SK-N-SH (cell line): ENCODE measurements around the gene NBEA. TPM values are rescaled to one million over a fixed set of nuclear protein-coding genes. Genes with fewer than 3 reads are reported as not detected.
A peak's percentile ranks its signal among the peaks of the same experiment; 100 is the strongest.

ENCODE experiments used
- CTCF ChIA-PET: fragments of 300-600, 350-600 bp; formaldehyde crosslinking; extraction: SDS; loops from one replicate; lab custom pipeline; 2021; lab: Yijun Ruan, JAX
- POLR2A ChIA-PET: fragments of 350-600 bp; sonication (Branson Sonifier 250); formaldehyde crosslinking; extraction: SDS; loops from one replicate; lab custom pipeline; 2020; ENCODE audit warnings: antibody characterized with exemption, inconsistent platforms; lab: Yijun Ruan, JAX
- DNase-seq: peaks from one replicate; pipeline ENCODE4 v3.0.0; 2012
- H2AFZ ChIP-seq: fragments of 200-600 bp; sonication (generic); 2 replicates; pipeline ENCODE4 v1.8.1; 2016; ENCODE audit warnings: antibody characterized with exemption, mild to moderate bottlenecking, low read depth
- H3F3A ChIP-seq: fragments of 200-600 bp; sonication (generic); replicated peaks from 2 replicates; pipeline ENCODE3; 2016; ENCODE audit warnings: antibody characterized with exemption, mild to moderate bottlenecking; ENCODE audit not compliant: insufficient read depth
- H3K27ac ChIP-seq, 2 experiments: fragments of 200-500 bp in 1 of 2; fragments of 200-600 bp in 1 of 2; sonication (Bioruptor generic) in 1 of 2; sonication (generic), shearing (Covaris generic) in 1 of 2; 2 replicates each; pipeline versions ENCODE4 v1.5.1 to v1.6.1; 2014 to 2016; ENCODE audit warnings: low read depth in 2 of 2, inconsistent platforms in 1 of 2, low read length in 1 of 2, mild to moderate bottlenecking in 1 of 2, mixed read lengths in 1 of 2
- H3K27me3 ChIP-seq: fragments of 200-600 bp; sonication (generic), shearing (Covaris generic); 2 replicates; pipeline ENCODE4 v1.6.1; 2016; ENCODE audit warnings: mixed run types; ENCODE audit not compliant: insufficient read depth
- H3K36me3 ChIP-seq, 2 experiments: fragments of 200-500 bp in 1 of 2; fragments of 200-600 bp in 1 of 2; sonication (Bioruptor generic) in 1 of 2; sonication (generic) in 1 of 2; replicated peaks in 1 of 2; 2 replicates each; pipeline versions ENCODE3 to v1.5.1; 2014 to 2016; ENCODE audit warnings: low read length in 1 of 2, mild to moderate bottlenecking in 1 of 2; ENCODE audit not compliant: insufficient read depth in 2 of 2, control insufficient read depth in 1 of 2
- H3K4me1 ChIP-seq, 2 experiments: fragments of 200-500 bp in 1 of 2; fragments of 200-600 bp in 1 of 2; sonication (Bioruptor generic) in 1 of 2; sonication (generic), shearing (Covaris generic) in 1 of 2; 2 replicates each; pipeline versions ENCODE4 v1.5.1 to v1.6.1; 2014 to 2016; ENCODE audit warnings: low read depth in 1 of 2, low read length in 1 of 2, mixed run types in 1 of 2; ENCODE audit not compliant: insufficient read depth in 2 of 2, control insufficient read depth in 1 of 2
- H3K4me2 ChIP-seq: fragments of 200-600 bp; sonication (generic), shearing (Covaris generic); 2 replicates; pipeline ENCODE4 v1.6.1; 2017; ENCODE audit warnings: mixed run types
- H3K4me3 ChIP-seq, 2 experiments: fragments of 200-500 bp in 1 of 2; fragments of 200-600 bp in 1 of 2; sonication (Bioruptor generic) in 1 of 2; sonication (generic), shearing (Covaris generic) in 1 of 2; 2 replicates each; pipeline versions ENCODE4 v1.5.1 to v1.8.1; 2014 to 2016; ENCODE audit warnings: low read depth in 2 of 2, inconsistent platforms in 1 of 2, low read length in 1 of 2, mild to moderate bottlenecking in 1 of 2, mixed read lengths in 1 of 2, moderate library complexity in 1 of 2
- H3K79me2 ChIP-seq: fragments of 200-600 bp; sonication (generic); 2 replicates; pipeline ENCODE4 v1.8.1; 2017; ENCODE audit warnings: mild to moderate bottlenecking; ENCODE audit not compliant: insufficient read depth
- H3K9ac ChIP-seq: fragments of 200-600 bp; sonication (generic); 2 replicates; pipeline ENCODE4 v1.6.1; 2017; ENCODE audit warnings: mixed run types
- H3K9me2 ChIP-seq: fragments of 200-600 bp; sonication (generic); 2 replicates; pipeline ENCODE4 v1.6.1; 2017; ENCODE audit warnings: mixed run types
- H3K9me3 ChIP-seq: fragments of 200-600 bp; sonication (generic); 2 replicates; pipeline ENCODE4 v1.6.1; 2017; ENCODE audit warnings: mixed run types, mild to moderate bottlenecking, moderate library complexity
- H4K20me1 ChIP-seq: fragments of 200-600 bp; sonication (generic); 2 replicates; pipeline ENCODE4 v1.6.1; 2017; ENCODE audit warnings: mild to moderate bottlenecking, mixed run types; ENCODE audit not compliant: insufficient read depth
- CHD2 ChIP-seq: fragments of 150-350 bp; IDR thresholded peaks from 2 replicates; pipeline ENCODE4 v1.6.1; 2018; ENCODE audit warnings: low read length; ENCODE audit not compliant: partially characterized antibody
- ELF1 ChIP-seq: IDR thresholded peaks from 2 replicates; pipeline ENCODE4 v1.4.0; 2012
- EP300 ChIP-seq, 2 experiments: IDR thresholded peaks; 2 replicates each; pipeline versions ENCODE4 v1.4.0 to v1.6.1; 2012; ENCODE audit warnings: borderline replicate concordance in 1 of 2, low read depth in 1 of 2, low read length in 1 of 2
- EZH2phosphoT487 ChIP-seq: fragments of 200-600 bp; sonication (generic); IDR thresholded peaks from 2 replicates; pipeline ENCODE4 v1.6.1; 2017; ENCODE audit warnings: low read depth, mixed run types, mild to moderate bottlenecking, antibody characterized with exemption, moderate library complexity, borderline replicate concordance
- FOSL2 ChIP-seq: IDR thresholded peaks from 2 replicates; pipeline ENCODE4 v1.4.0; 2012; ENCODE audit warnings: low read depth, mild to moderate bottlenecking, moderate library complexity, borderline replicate concordance
- NFIC ChIP-seq: IDR thresholded peaks from 2 replicates; pipeline ENCODE4 v1.4.0; 2012; ENCODE audit warnings: borderline replicate concordance
- NRF1 ChIP-seq: IDR thresholded peaks from 2 replicates; pipeline ENCODE4 v1.6.1; 2012; ENCODE audit warnings: low read depth, mild to moderate bottlenecking, low read length
- PBX3 ChIP-seq: IDR thresholded peaks from 2 replicates; pipeline ENCODE4; 2012
- POLR2AphosphoS5 ChIP-seq: IDR thresholded peaks from 2 replicates; pipeline ENCODE4 v1.6.1; 2012; ENCODE audit warnings: low read depth, low read length
- RAD21 ChIP-seq: IDR thresholded peaks from 2 replicates; pipeline ENCODE4 v1.6.1; 2012; ENCODE audit warnings: mild to moderate bottlenecking, low read length
- RCOR1 ChIP-seq: fragments of 150-350 bp; IDR thresholded peaks from 2 replicates; pipeline ENCODE4 v1.6.1; 2017; ENCODE audit warnings: antibody characterized with exemption, low read length
- REST ChIP-seq: IDR thresholded peaks from 2 replicates; pipeline ENCODE4 v1.6.1; 2012; ENCODE audit warnings: mild to moderate bottlenecking, low read depth, low read length, moderate library complexity
- RXRA ChIP-seq: IDR thresholded peaks from 2 replicates; pipeline ENCODE4 v1.4.0; 2012; ENCODE audit warnings: low read depth, mild to moderate bottlenecking, borderline replicate concordance
- SIN3A ChIP-seq: IDR thresholded peaks from 2 replicates; pipeline ENCODE4 v1.6.1; 2012; ENCODE audit warnings: low read depth, mild to moderate bottlenecking, low read length, moderate library complexity, borderline replicate concordance
- TEAD4 ChIP-seq: IDR thresholded peaks from 2 replicates; pipeline ENCODE4 v1.4.0; 2012; ENCODE audit warnings: mild to moderate bottlenecking, borderline replicate concordance; ENCODE audit not compliant: insufficient read depth
- USF1 ChIP-seq: IDR thresholded peaks from 2 replicates; pipeline ENCODE4 v1.4.0; 2012; ENCODE audit warnings: low read depth, borderline replicate concordance
- YY1 ChIP-seq: IDR thresholded peaks from 2 replicates; pipeline ENCODE4 v1.4.0; 2012; ENCODE audit warnings: low read depth, mild to moderate bottlenecking
- ZBTB33 ChIP-seq: IDR thresholded peaks from 2 replicates; pipeline ENCODE4 v1.4.0; 2012; ENCODE audit warnings: low read depth, borderline replicate concordance
- WGBS: methylation state at CpG from one replicate; pipeline ENCODE4 v1.1.6; 2017; ENCODE audit warnings: low lambda C conversion rate; 5-methylcytosine and 5-hydroxymethylcytosine counted together
- polyA plus RNA-seq, 3 experiments: library from polyadenylated mRNA; depleted of rRNA; stranded (reverse); fragments of >200 nt; gene quantifications; 2 replicates each; pipeline ENCODE4 v1.2.3, GENCODE V29; 2012

The NBEA gene
- polyA plus RNA-seq, 1 of the 3 experiments (the other 2 are of a cell fraction), result 12.3 TPM

GRCh38 chr13:35646056-35646774 lies 704.1 kb downstream of the NBEA start:
- no peak for DNase-seq
- no peaks in the 10 kb centered on the region for H3K9me2 ChIP-seq
- WGBS, result 81% methylated on average over 7 of the region's 7 CpGs
- peaks cover 5 to 14% of the 10 kb centered on the region in 2 experiments for H3K36me3 ChIP-seq
- no peak overlapping the region for H3K9ac ChIP-seq
- H3K4me1 ChIP-seq, result peaks cover 0 to 3% of the 10 kb centered on the region in 2 experiments; a peak in 1 of 4 replicates
- TF ChIP-seq FOSL2 (no peak), SIN3A (no peak), YY1 (no peak), USF1 (no peak), EZH2phosphoT487 (no peak), REST (no peak), RAD21 (no peak)
- CTCF ChIA-PET, result interaction anchor here (3.6 kb wide), 1 partner anchor 16 kb away, joined by 18 read pairs; no protein-coding TSS in a partner anchor
- no peak overlapping the region for H3K4me3 ChIP-seq
- H3K27ac ChIP-seq, result peak overlapping the region in 1 of 2 experiments; percentile 22; a peak in 1 of 4 replicates
- no peaks in the 10 kb centered on the region for H3K9me3 ChIP-seq
- no peaks in the 10 kb centered on the region for H4K20me1 ChIP-seq
- POLR2A ChIA-PET, result no interaction called here
- no peak overlapping the region for H2AFZ ChIP-seq
- no peaks in the 10 kb centered on the region for H3K27me3 ChIP-seq
- H3K4me2 ChIP-seq, result no peak overlapping the region
- no peaks in the 10 kb centered on the region for H3K79me2 ChIP-seq
- H3F3A ChIP-seq, result no peaks in the 10 kb centered on the region

- Histone ChIP-seq H3K79me2 (no peaks in the 10 kb centered on the region), H3K4me1 (peaks cover 0 to 3% of the 10 kb centered on the region in 2 experiments; a peak in 1 of 4 replicates), H3K27ac (peak overlapping the region in 1 of 2 experiments; percentile 20; a peak in 1 of 4 replicates), H3K4me2 (no peak overlapping the region), H3K9me3 (no peaks in the 10 kb centered on the region), H2AFZ (no peak overlapping the region), H3F3A (no peaks in the 10 kb centered on the region), H3K36me3 (peaks cover 14 to 21% of the 10 kb centered on the region in 2 experiments), H3K27me3 (no peaks in the 10 kb centered on the region), H3K4me3 (no peak overlapping the region), H3K9me2 (no peaks in the 10 kb centered on the region), H4K20me1 (no peaks in the 10 kb centered on the region), H3K9ac (no peak overlapping the region)
- no peak for DNase-seq
- ChIA-PET POLR2A (no interaction called here), CTCF (interaction anchor here (0.6 to 3.6 kb wide), 4 partner anchors 10 to 120 kb away, joined by 3 to 18 read pairs (median 3); no protein-coding TSS in a partner anchor)
- no peak for TF ChIP-seq ELF1
- no peak for TF ChIP-seq FOSL2
- no peak for TF ChIP-seq CHD2
- no peak for TF ChIP-seq TEAD4
- no peak for TF ChIP-seq USF1
- no peak for TF ChIP-seq ZBTB33
- no peak for TF ChIP-seq NFIC
- no peak for TF ChIP-seq NRF1
- TF ChIP-seq EP300 (IDR thresholded peaks at IDR 0.05; ENCODE audit: borderline replicate concordance in 1 of 2, low read depth in 1 of 2, low read length in 1 of 2), result no peak
- TF ChIP-seq RCOR1, result no peak
- TF ChIP-seq POLR2AphosphoS5, result no peak
- TF ChIP-seq RXRA, result no peak
- no peak for TF ChIP-seq PBX3
- WGBS, result 89% methylated on average over 4 of the region's 4 CpGs
These were observed 706.1 kb downstream of the NBEA start for GRCh38 chr13:35648201-35648600.
